Stimulated activated naive B cell treated with anti-CD40 and anti-IgM and Interleukin-4, amounts not matched to agents 10 μg/mL and 1 μg/mL and 100 μg/mL, for 72 hours (primary cell): ENCODE results near the gene XNDC1N.

Experiments used
- ATAC-seq, 2 donors: fragments of 150-1000 bp; cut with Tn5 transposase; replicated peaks; 2 replicates each; pipeline ENCODE4 v1.10.0; 2021; ENCODE audit warnings: moderate library complexity in 1 of 2
- DNase-seq: peaks from one replicate; pipeline ENCODE4 v3.0.0; 2021
- H3K27ac Mint-ChIP-seq: one replicate; pipeline ENCODE4 v1.8.0; 2022; ENCODE audit warnings: mild to moderate bottlenecking, mixed read lengths
- H3K27me3 Mint-ChIP-seq, 2 donors: one replicate each; pipeline ENCODE4 v1.8.0; 2022; ENCODE audit warnings: mixed read lengths in 2 of 2
- H3K36me3 Mint-ChIP-seq, 2 donors: one replicate each; pipeline ENCODE4 v1.8.0; 2022; ENCODE audit warnings: mixed read lengths in 2 of 2, mild to moderate bottlenecking in 1 of 2
- H3K4me1 Mint-ChIP-seq, 2 donors: one replicate each; pipeline ENCODE4 v1.8.0; 2022; ENCODE audit warnings: mixed read lengths in 2 of 2, mild to moderate bottlenecking in 1 of 2
- H3K4me3 Mint-ChIP-seq, 2 donors: one replicate each; pipeline ENCODE4 v1.8.0; 2022; ENCODE audit warnings: mild to moderate bottlenecking in 2 of 2, mixed read lengths in 2 of 2, moderate library complexity in 1 of 2
- H3K9me3 Mint-ChIP-seq, 2 donors: one replicate each; pipeline ENCODE4 v1.8.0; 2022; ENCODE audit warnings: mixed read lengths in 2 of 2, mild to moderate bottlenecking in 1 of 2

The XNDC1N gene

GRCh38 chr11:71946144-71946571 is 17.8 kb upstream of the XNDC1N start:
- DNase-seq: no peak
- H3K4me1 Mint-ChIP-seq: peaks cover 35 to 63% of the 10 kb centered on the region in 2 donors
- peaks cover 26 to 44% of the 10 kb centered on the region in 2 donors for H3K36me3 Mint-ChIP-seq
- H3K27ac Mint-ChIP-seq: peak overlapping the region; percentile 11
- no peak overlapping the region for H3K4me3 Mint-ChIP-seq
- no peaks in the 10 kb centered on the region for H3K9me3 Mint-ChIP-seq
- H3K27me3 Mint-ChIP-seq: no peaks in the 10 kb centered on the region
- peak; percentile 58 to 87 for ATAC-seq

DNA sequence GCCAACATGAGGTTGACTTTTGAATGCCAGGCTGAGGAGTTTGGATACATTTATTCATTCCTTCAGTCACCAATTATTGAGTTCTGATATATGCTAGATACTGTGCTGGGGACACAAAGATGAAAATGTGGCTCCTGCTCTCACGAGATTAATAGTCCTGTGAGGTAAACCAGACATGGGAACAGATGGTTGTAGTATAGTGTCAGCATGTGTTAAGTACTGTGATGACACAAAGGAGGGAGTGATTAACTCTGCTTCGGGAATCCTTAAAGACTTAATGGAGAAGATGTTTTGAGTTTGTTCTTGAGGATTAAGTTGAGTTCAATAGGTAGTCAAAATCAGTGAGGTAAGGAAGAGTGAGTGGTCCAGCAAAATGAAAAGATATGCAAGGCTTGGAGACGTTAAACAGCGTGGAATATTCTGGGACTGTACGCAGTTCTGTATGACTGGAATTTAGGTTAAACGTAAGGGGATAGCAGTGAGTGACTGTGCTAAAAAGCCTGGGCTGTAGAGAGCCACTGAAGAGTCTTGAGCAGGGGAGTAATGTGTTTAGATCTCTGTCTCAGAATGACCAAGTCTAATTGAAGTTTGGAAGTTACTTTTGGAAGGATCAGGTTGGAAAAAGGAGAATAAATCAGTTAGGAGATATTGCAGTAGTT is 12.3 kb upstream of the XNDC1N start:
- no peak overlapping the region for H3K27ac Mint-ChIP-seq
- H3K4me1 Mint-ChIP-seq: peaks cover 29 to 33% of the 10 kb centered on the region in 2 donors
- peaks cover 27 to 36% of the 10 kb centered on the region in 2 donors for H3K36me3 Mint-ChIP-seq
- H3K4me3 Mint-ChIP-seq: no peak overlapping the region
- DNase-seq (no peak), ATAC-seq (no peak)
- no peaks in the 10 kb centered on the region for H3K27me3 Mint-ChIP-seq
- H3K9me3 Mint-ChIP-seq: no peaks in the 10 kb centered on the region

DNA sequence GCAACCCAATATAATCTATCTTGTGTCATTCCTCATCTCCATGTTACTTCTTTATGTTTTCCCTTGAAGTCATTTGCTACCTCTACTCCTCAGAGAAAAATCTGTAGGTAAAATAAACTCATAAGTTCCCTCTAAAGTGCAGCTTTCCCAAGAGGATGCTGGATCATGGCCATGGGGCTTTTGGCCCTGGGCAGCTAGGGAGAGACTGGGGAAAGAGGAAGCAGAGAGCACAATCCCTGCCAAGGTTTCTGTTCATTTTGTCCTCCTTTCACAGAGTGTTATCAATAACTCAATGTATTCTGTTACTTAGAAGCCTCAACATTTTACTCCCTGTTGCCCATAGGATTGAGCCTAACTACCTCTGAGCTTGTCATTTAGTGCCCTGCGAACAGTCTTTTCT is 9.4 kb upstream of the XNDC1N start:
- Mint-ChIP-seq H3K4me3 (no peak overlapping the region), H3K4me1 (peaks cover 20 to 25% of the 10 kb centered on the region in 2 donors)

DNA sequence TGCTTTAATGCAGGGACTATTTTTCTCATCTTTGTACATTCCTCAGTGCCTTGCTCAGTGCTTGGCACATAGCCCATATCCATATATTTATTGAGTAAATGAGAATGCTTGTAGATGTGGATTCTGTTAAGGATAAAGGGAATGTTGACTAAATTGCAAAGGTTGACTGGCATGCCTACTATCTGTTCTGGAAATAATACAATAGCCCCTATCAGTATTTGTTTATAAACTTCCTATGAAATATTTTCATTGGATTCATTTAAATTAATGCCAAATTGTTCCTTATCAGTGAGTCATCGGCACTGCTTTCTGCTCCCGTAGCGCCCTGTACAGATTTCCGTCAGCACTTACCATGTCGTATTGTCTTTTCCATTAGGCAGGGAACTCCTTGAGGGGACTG is 8.4 kb upstream of the XNDC1N start:
- Mint-ChIP-seq H3K4me1 (peaks cover 23 to 31% of the 10 kb centered on the region in 2 donors), H3K27me3 (no peaks in the 10 kb centered on the region), H3K27ac (no peak overlapping the region), H3K9me3 (no peaks in the 10 kb centered on the region), H3K4me3 (no peak overlapping the region), H3K36me3 (peaks cover 22 to 25% of the 10 kb centered on the region in 2 donors)
- ATAC-seq: no peak
- DNase-seq: no peak

More for the DNA sequence above, 9.4 kb upstream of the XNDC1N start:
- peaks cover 25 to 29% of the 10 kb centered on the region in 2 donors for H3K36me3 Mint-ChIP-seq
- ATAC-seq: no peak
- no peaks in the 10 kb centered on the region for H3K9me3 Mint-ChIP-seq
- peak overlapping the region; percentile 22 for H3K27ac Mint-ChIP-seq
- DNase-seq: no peak
- H3K27me3 Mint-ChIP-seq: no peaks in the 10 kb centered on the region

- H3K4me1 Mint-ChIP-seq: peaks cover 29 to 45% of the 10 kb centered on the region in 2 donors
- H3K4me3 Mint-ChIP-seq: no peak overlapping the region
- no peak for ATAC-seq
- H3K27me3 Mint-ChIP-seq: no peaks in the 10 kb centered on the region
- no peaks in the 10 kb centered on the region for H3K9me3 Mint-ChIP-seq
- H3K27ac Mint-ChIP-seq: no peak overlapping the region
- peaks cover 22 to 29% of the 10 kb centered on the region in 2 donors for H3K36me3 Mint-ChIP-seq
- DNase-seq: no peak
Measured at GRCh38 chr11:71935338-71935925, 7.0 kb upstream of the XNDC1N start.

- peaks cover 27 to 36% of the 10 kb centered on the region in 2 donors for H3K36me3 Mint-ChIP-seq
- H3K27me3 Mint-ChIP-seq: no peaks in the 10 kb centered on the region
- DNase-seq (peak; percentile 44), ATAC-seq (peak; percentile 56 to 66)
- H3K4me1 Mint-ChIP-seq: peaks cover 34 to 57% of the 10 kb centered on the region in 2 donors
- peak overlapping the region; percentile 92 for H3K27ac Mint-ChIP-seq
- no peaks in the 10 kb centered on the region for H3K9me3 Mint-ChIP-seq
- peak overlapping the region; percentile 68 to 70 for H3K4me3 Mint-ChIP-seq
Measured at GRCh38 chr11:71934213-71934612, 5.8 kb upstream of the XNDC1N start.

DNA sequence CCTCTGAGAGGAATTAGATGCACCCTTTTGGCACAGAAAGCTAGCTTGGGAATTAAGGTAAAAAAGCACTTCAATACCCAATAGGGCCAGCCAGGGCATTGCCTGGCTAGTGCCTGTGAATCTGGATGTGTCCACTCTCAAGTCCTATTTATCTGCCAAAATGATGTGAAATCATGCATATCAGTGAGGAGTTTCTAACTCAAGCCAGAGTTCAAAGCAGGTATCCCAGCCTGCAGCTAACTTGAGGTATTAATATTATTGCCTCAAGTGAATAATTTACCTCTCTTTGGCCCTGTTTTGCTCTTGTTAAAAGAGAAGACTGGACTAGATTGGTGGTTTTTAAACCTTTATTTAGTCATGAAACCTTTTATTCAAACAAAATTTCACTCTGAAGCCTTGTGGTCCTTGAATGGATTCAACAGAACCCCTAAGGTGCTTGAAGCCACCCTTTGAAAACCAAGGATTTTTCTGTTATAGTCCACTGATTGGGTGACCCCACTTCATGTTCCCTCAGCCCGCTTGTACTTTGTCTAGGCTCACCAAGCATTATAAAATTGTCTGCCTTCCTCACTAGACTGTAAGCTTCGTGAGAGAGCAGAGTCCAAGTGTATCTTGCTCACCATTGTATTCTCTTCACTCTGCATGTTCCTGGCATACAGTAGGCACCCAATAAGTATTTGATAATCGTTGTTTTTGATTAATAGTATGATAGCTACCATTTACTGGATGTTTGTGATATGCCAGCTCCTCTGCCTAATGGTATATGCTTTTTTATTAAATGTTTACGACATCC is 4.9 kb upstream of the XNDC1N start:
- Mint-ChIP-seq H3K4me1 (peaks cover 34 to 59% of the 10 kb centered on the region in 2 donors), H3K27ac (peak overlapping the region; percentile 92)

DNA sequence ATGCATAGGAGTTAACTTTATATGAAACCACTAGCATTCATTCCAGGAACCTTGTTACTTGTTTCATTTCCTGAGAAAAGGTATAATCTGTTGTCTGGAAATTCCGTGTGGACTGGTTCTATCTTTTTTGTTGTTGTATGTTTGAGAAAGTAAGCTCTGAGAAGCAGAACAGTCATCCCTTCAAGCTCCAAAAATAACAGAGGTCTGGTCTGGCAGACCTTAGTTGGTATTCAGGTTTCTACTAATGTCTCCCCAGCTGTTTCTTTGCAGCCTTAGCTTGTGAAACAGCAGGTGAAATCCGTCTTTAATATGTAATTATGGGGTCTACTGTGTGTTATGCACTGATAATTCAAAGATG is 2.8 kb upstream of the XNDC1N start:
- no peaks in the 10 kb centered on the region for H3K9me3 Mint-ChIP-seq
- H3K27ac Mint-ChIP-seq: peak overlapping the region; percentile 100
- H3K27me3 Mint-ChIP-seq: no peaks in the 10 kb centered on the region
- peaks cover 30 to 51% of the 10 kb centered on the region in 2 donors for H3K4me1 Mint-ChIP-seq
- peak overlapping the region; percentile 92 to 96 for H3K4me3 Mint-ChIP-seq
- ATAC-seq (peak; percentile 51 to 54), DNase-seq (peak; percentile 17)
- peaks cover 26 to 29% of the 10 kb centered on the region in 2 donors for H3K36me3 Mint-ChIP-seq

More for the DNA sequence above, 4.9 kb upstream of the XNDC1N start:
- Mint-ChIP-seq H3K9me3 (no peaks in the 10 kb centered on the region), H3K27me3 (no peaks in the 10 kb centered on the region), H3K36me3 (peaks cover 31 to 38% of the 10 kb centered on the region in 2 donors), H3K4me3 (peak overlapping the region; percentile 18 to 68)
- DNase-seq (no peak), ATAC-seq (no peak)

DNA sequence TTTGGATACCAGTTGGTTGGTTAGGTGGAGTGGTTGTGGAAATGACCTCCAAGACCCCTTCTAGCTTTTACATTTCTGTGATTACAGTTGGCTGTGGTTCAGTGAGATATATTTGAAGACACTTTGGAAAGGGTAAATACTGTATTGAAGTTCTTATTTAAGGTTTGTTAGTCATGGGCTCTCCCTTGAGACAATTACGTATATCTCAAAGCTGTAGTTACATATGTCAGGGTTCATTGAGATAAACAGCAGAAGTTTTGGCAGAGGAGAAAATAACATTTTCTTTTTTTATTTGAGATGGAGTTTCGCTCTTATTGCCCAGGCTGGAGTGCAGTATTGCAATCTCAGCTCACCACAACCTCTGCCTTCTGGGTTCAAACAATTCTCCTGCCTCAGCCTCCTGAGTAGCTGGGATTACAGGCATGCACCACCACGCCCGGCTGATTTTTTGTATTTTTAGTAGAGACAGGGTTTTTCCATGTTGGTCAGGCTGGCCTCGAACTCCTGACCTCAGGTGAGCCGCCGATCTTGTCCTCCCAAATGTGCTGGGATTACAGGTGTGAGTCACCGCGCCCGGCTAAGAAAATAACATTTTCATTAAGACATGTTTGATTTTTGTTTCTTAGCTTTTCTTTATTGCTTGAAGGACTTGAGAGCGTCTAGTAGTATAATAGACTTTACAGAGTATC is 2.3 kb upstream of the XNDC1N start:
- Mint-ChIP-seq H3K36me3 (peaks cover 28 to 29% of the 10 kb centered on the region in 2 donors), H3K4me3 (peak overlapping the region; percentile 92 to 96), H3K4me1 (peaks cover 30 to 51% of the 10 kb centered on the region in 2 donors), H3K27ac (peak overlapping the region; percentile 100), H3K9me3 (no peaks in the 10 kb centered on the region), H3K27me3 (no peaks in the 10 kb centered on the region)
- ATAC-seq: peak; percentile 20 to 21
- DNase-seq: peak; percentile 39

DNA sequence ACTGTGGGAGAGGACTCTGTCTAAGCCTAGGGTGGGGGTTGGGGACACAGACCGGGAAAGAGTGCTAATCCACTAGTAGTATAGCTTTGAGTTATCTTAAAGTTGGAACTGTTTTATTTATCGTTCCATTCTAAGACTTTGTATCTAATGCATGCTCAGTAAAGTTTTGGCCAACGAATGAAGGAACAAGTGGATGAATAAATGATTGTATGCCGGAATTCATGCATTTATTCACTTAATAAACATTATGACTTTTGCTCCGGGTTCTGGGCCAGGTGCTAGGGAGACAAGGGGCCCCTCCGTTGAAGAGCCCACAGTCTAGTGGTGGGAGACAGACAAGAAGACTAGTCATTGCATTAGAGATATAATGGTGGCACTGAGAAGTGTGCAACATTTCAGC is 1.1 kb upstream of the XNDC1N start:
- ATAC-seq: no peak
- Mint-ChIP-seq H3K9me3 (no peaks in the 10 kb centered on the region), H3K4me1 (peaks cover 31 to 48% of the 10 kb centered on the region in 2 donors), H3K36me3 (peaks cover 29 to 34% of the 10 kb centered on the region in 2 donors), H3K27ac (peak overlapping the region; percentile 100), H3K4me3 (peak overlapping the region; percentile 92 to 96), H3K27me3 (no peaks in the 10 kb centered on the region)
- no peak for DNase-seq

- peak within 1 kb of the TSS; percentile 92 to 96 for H3K4me3 Mint-ChIP-seq
- DNase-seq (peak; percentile 96), ATAC-seq (peak; percentile 82 to 87)
- no peaks in the 10 kb centered on the region for H3K27me3 Mint-ChIP-seq
- H3K36me3 Mint-ChIP-seq: peaks cover 23 to 28% of the 10 kb centered on the region in 2 donors
- peaks cover 26 to 42% of the 10 kb centered on the region in 2 donors for H3K4me1 Mint-ChIP-seq
- peak within 1 kb of the TSS; percentile 100 for H3K27ac Mint-ChIP-seq
- H3K9me3 Mint-ChIP-seq: no peaks in the 10 kb centered on the region
Measured at GRCh38 chr11:71928737-71929443, 496 bp upstream of the XNDC1N start, which contains the start of gene RNF121. TSS of gene RNF121 (plus strand) at chr11:71929046. CDS start at chr11:71929062, 16 bp downstream.

DNA sequence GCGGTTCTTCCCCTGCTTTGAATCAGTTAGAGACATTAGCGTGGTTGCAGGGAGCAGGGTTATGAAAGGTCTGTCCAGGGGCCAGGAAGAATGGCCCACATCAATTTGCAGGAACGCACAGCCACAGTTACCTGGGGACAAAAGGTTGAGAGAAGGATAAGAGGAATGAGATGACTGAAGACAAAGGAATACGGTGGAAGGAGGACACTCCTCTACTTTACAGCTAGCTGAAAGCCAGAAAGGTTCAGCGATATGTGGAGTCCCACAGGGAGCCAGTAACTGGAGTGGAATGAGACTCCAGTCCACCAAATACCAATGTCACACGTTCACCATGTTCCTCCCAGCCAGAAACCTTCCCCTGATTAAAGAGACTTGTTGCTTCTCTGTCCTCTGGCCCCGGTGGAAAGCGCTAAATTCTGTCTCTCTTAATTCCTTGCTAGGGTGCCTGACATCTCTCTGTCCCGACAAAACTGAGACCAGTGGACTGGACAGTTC is 10.7 kb downstream of the XNDC1N start:
- Mint-ChIP-seq H3K27me3 (no peaks in the 10 kb centered on the region), H3K4me3 (no peak overlapping the region), H3K9me3 (no peaks in the 10 kb centered on the region), H3K27ac (no peak overlapping the region), H3K4me1 (no peaks in the 10 kb centered on the region), H3K36me3 (peaks cover 38 to 41% of the 10 kb centered on the region in 2 donors)
- ATAC-seq (no peak), DNase-seq (no peak)

GRCh38 chr11:71914617-71915189 is 13.7 kb downstream of the XNDC1N start:
- no peak overlapping the region for H3K4me3 Mint-ChIP-seq
- DNase-seq (no peak), ATAC-seq (no peak)
- no peaks in the 10 kb centered on the region for H3K27me3 Mint-ChIP-seq
- no peak overlapping the region for H3K27ac Mint-ChIP-seq
- peaks cover 11 to 12% of the 10 kb centered on the region in 2 donors for H3K4me1 Mint-ChIP-seq
- H3K36me3 Mint-ChIP-seq: peaks cover 42 to 57% of the 10 kb centered on the region in 2 donors
- no peaks in the 10 kb centered on the region for H3K9me3 Mint-ChIP-seq
